EL (cell line): ENCODE results near the gene PTPRJ.
"Not testable (repeated sequence)": the region's sequence is repeated elsewhere in the genome, so short reads cannot be mapped to it uniquely, and the experiment has no call there.

Experiments used
- DNase-seq: peaks from one replicate; pipeline ENCODE4 v3.0.0-alpha.2; 2016

Gene PTPRJ

DNA sequence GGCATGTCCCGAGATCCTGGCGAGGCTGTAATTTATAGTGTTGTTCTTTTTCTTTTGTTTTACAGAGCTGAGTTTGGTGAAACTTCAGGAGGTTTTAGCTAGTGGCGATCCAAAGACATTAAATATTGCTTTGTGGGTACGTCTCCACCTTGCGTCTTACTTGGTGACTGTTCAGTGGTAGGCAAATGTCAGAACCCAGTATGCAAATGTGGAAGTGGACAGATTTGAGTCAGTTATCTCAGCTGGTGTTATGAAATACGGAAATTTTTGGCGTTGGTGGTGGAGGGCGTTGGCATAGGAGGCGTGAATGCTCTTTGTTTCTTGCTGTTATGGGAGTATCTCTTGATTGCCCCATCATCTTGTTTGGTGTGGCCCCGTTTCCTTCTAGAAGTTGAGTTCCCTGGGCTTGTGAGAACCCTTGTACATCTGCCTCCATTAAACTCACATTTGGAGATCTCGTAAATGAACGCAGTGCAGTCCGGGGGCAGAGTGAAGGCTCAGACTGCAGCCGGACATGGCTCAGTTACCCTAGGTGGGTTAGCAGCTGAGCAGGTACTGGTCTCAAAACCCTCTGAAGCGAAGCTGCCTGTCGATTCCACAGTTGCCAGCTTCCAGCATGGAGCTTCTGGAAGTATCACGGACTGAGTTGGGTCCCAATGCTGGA lies 39.9 kb downstream of the PTPRJ start:
- no peak for DNase-seq

DNA sequence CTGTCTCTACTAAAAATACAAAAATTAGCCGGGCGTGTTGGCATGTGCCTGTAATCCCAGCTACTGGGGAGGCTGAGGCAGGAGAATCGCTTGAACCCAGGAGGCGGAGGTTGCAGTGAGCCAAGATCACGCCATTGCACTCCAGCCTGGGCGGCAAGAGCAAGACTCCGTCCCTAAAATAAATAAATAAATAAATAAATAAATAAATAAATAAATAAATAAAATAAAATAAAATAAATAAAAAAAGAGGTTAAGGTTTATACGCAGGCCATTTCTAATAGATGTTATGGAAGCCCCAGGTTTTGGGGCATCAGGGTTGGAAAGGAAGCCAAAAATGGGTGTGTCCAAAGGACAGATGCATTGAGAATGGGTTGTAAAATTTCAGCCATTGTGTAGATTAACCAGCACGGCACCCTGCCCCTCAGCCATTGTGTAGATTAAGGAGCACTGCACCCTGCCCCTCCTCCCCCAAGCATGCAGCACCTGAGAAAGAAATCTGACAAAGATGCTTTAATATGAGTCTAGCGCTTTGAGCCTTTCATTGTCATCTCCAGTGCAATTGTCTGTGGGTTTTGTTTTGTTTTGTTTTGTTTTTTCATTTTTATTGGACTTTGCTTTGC lies 41.0 kb downstream of the PTPRJ start:
- DNase-seq = not testable (repeated sequence)

DNA sequence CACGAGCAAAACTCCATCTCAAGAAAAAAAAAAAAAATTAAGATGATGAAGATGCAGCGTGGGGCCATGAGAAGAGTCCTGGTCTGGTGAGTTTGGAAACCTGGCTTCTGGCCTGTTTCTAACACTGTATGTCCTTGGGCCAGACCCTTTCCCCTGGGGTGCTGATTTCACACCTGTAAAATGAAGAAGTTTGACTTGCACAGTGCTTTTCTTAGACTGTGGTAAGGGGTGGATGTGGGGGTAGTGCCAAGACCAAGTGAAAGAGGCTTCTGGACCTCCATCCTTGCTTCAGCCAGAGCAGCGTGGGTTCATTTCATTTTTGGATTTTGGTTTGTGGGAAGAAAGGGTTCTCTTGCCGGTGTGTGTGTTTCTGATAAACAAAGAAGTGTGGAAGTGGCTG lies 42.1 kb downstream of the PTPRJ start:
- no peak for DNase-seq

DNA sequence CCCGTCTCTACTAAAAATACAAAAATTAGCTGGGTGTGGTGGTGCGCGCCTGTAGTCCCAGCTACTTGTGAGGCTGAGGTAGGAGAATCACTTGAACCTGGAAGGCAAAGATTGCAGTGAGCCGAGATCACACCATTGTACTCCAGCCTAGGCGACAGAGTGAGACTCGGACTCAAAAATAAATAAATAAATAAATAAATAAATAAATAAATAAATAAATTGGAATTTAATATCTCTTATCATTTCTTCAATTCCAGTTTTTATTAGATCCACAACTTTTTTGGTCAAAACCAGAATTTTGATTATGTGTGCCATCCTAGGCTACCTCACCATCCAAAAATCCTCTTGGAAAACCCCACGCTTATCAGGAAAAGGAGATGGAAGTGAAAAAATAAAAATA lies 43.2 kb downstream of the PTPRJ start:
- DNase-seq = not testable (repeated sequence)

DNA sequence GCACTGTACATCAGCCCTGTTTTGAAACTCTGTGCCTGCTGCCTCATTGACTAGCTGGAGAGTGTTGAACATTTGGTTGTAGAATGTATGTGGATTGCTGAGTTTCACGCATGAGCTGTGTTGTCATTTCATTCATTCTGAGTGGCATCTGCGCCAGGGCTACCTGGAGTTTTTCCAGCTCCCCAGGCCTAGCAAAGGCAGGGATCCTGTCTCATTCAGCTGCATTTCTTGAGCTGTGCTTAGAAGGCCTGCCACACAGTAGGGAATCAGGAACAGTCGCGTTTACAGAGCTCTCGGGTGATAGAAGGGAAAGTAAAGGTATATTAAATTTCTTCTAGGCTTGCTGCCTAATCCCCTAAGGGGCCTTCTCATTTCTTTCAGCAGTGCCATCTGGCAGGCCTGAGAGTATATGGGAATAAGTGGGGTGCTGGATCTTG lies 44.3 kb downstream of the PTPRJ start:
- DNase-seq = no peak

DNA sequence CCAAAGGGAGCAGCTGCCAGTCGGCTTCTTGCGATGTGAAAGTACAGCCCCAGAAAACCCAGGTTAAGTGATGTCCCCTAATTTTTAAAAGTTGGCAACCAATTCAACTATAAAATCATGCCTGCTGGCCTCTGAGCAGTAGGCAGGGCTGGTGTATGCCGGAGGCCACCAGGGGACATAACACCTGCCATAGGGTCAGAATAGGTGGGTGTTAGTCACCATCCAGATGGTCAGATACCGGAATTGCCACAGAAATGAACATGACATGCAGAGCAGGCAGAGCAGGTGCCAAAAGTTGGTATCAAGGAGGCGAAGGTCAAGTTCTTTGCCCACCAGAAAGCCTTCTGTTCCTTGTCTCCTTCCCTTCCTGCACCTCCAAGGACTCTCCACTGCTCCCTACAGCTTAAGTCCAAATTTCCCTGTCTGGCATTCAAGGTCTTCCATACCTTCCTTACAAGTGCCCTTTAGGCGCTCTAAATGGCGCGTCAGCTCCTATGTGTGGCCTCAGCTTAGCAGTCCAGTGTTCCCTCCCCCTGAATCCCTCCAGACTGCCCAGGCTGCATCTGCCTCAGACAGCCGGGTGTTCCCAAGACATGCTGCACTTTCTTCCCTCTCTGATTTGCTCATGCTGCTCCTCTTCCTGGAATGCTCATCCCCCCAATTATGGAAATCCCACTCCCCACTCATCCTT lies 45.1 kb downstream of the PTPRJ start:
- DNase-seq = no peak

DNA sequence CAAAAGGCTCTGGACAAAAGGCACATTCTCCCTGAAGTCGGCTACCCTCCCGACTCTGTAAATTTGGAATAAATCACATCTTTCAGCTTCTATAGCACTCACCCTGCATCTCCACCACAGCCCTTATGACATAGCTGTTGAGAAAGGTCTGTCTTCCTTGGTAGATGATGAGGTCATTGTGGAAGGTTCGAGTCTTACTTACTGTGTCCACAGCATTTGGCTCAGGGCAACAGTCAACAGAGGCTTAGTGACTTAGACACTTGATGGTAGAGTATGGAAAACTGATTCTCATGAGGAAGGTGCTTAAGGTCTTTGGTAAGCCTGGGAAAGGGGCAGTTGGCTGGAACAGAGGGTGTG lies 45.6 kb downstream of the PTPRJ start:
- DNase-seq = no peak

DNA sequence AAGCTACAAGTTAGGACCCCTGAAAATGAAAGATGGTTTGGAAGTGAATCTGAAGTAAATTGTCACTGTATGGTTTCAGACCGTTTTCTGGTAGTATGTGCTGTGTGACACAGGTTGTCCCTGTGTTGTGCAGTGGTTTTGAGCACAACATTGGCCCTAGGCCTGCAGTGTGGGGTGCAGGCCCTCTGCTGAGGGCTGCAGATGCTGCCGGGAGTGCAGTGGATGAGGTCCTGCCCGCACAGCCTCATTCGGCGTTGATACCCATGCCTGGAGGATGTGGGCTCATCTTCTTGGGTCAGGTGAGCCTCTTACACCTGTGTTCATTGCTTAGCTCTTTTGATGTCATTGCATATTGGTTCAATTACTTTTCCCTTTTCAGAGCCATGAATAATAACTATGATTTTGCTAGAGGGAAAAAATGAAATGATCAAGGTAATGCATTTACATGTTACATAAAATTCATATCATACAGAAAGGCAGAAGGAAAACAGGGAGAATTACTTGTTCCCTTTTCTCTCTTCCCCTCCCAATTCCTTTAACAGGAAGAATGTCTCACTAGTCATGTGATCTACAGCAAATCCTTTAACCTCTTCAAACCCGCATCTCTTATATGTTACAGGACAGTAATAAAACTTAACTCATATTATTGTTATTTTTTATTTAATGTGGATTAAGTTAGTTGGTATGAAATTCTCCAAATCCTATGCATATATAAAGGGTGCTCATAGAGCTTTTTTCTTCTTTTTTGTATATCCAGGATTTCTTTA lies 48.7 kb downstream of the PTPRJ start:
- no peak for DNase-seq

DNA sequence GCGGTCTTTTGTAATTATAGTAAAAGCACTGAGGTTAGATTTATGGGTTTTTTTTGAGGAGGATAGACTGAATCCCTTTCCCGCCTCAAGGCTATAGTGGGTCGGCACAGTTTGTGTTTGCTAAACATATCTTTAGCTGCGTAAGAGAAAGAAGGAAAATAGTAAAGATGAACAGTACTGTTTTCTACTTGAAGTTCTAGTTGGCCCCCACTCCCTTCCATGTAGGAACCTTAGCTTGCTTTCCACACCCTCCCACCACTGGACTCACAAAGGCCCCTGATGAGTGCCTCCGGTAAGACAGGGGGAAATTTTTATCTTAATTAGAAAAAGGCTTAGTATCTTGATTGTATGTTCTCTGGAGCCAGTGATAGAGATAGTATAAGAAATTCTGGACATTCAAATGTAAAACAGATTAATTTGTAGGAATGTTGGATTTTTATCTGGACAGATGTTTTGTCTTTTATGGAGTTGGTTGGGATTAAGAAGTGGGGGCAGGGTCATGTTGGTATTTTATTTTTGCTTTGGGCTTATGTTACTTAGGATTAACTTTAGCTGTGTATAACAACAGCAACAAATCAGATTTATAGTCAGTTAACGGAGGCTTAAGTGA lies 49.4 kb downstream of the PTPRJ start:
- no peak for DNase-seq

DNA sequence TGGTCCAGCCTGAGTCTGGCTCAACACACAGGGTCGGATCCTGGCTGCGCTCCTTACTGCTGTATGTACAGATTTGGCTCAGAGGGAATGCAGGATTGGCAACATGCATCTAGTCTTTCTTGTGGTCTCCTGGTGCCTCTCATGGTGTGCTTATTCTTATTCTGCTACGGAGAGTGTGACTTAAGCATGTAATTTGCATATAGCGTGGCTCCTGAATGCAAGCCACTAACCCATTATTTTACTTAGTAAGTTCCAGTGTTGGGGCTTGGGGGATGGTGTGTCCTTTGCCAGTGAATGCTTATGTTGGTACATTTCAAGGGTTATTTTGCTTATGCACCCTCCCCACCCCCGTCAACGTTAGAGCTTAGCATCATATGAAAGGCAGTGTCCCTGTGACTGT lies 51.2 kb downstream of the PTPRJ start:
- no peak for DNase-seq

DNA sequence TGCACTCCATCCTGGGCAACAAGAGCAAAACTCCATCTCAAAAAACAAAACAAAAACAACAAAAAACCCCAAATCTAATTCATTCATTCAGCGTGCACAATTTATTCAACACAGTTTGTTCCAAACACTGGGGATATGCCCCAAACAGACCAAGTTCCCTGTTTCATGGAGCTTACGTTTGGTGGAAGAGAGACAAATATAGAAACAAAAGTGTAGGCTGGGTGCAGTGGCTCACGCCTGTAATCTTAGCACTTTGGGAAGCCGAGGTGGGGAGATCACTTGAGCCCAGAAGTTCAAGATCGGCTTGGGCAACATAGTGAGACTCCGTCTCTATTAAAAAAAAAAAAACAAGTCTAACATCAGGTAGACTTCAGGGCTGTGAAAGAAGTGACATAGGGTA lies 52.4 kb downstream of the PTPRJ start:
- DNase-seq = no peak

DNA sequence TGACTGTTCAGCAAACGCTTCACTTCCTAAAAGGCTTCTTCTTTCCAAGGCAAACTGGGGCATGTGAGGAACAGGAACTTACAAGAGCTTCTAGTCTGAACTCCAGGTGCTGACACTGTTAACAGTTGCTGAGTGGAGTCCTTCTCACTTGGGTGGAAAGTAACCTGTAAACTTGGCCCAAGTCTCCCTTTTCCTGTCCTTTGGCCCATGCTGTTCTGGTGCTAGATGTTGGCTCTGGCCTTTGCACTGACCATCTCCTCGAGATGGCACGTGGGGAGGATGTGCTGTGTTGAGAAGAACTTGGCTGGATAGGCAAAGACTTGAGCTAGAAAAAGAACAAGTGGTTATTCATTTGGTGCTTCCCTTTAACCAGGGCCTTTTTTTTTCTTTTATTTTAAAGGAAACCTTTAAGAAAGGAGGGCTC lies 53.6 kb downstream of the PTPRJ start:
- no peak for DNase-seq

DNA sequence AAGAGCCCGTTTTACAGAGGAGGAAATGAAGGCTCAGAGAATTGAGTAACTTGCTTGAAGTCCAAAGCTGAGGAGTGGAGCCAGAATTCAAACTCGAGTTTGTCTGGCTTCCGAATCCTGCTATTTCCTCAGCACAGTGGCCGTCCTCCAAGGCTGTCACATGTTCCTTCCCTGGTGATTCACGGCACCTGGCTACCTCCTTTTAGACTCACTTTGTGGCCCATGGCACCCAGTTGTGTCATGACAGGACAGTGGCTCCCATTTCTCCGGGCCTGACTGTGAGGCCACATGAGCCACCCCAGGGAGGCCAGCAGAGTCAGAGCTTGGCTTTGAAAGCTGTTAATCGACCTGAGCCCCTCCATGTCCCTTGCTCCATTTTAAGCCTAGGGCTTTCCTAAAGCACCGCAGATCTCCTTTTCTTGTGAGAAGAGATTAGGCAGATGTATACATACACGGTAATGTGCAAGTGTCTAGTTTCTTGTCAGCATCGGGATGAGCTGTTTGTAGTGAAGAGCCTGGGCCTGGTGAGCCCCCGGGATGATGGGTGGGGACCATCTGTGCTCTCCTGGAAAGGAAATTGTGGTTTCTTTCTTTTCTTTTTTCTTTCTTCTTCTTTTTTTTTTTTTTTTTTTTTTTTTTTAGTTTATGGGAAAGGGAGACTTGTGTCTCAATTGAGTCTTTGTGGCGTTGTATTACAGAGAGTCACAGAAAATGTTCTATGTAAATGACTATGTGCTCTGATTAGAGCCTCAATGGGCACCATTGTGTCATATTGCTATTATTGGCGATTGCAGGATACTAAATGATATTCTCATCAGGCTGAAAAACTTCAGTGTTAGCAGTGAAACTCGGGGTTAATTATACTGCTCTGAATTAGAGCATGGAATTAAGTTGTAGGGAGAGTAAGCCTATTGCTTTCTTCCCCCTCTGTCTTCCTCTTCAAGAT lies 54.8 kb downstream of the PTPRJ start:
- no peak for DNase-seq

DNA sequence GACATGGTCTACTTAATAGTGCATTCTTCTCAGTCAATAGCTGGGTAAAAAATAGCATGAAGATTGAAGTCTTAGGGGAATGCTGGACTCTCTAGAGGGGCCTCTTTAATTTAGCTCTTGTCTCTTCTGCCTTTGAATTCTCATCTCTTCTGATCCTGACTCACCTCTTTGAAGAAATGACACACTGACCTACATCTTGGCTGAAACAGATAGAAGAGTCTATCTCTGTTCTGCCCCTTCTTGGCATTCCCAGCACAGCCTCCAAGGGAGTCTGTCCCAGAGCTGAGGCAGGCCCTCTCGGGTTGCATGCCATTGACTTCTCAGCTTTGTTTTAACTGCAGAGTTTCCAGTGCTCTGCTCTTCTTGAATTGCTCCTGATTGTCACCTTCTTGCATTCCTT lies 55.7 kb downstream of the PTPRJ start:
- DNase-seq = peak; percentile 21

DNA sequence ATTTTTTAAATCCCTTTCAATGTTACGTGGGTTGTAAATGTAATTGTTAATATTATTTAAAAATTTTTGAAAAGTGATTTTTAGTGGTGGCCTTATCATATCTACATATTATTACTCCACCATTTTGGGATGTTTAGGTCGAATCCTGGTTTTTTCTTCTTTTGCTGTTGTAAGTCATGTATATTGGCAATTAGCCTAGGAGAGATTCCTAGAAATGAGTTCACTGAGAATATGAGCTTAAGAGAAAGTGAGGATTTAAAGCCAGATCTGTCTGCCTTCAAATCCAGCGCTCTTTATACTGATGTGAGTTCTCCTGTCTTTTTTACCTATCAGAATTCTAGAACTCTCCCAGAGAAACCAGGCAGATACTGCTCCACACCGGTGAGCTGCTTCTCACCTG lies 56.1 kb downstream of the PTPRJ start:
- DNase-seq = no peak

DNA sequence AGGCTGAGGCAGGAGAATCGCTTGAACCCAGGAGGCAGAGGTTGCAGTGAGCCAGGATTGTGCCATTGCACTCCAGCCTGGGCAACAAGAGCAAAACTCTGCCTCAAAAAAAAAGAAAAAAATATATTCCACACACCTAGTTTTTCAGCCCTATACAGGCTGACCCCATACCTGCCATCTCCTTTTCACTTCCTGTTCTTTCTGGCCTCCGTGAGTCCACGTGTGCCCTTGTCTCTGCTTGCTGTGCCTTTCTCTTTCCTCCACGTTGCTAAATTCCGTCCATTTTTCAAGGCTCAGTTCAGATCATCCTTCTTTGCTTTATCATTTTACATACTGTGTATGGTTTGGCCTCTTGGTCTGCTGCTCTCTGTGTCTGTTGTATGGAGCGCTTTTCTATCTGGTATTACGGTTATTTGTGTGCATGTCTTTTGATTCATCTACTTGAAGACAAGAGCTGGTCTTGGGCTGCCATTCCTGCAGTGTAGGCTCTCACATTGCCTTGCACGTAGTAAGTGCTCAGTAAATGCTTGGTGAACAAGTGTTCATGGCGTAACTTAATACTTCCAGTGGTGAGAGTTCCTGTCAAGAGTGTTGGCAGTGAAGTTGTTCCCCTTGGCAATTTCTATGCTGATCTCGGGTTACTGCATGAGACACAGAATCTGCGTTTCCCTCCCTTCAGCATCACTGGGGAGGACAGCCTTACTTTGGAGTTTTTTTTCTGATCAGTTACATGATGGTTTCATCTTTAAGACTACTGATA lies 57.5 kb downstream of the PTPRJ start:
- no peak for DNase-seq

DNA sequence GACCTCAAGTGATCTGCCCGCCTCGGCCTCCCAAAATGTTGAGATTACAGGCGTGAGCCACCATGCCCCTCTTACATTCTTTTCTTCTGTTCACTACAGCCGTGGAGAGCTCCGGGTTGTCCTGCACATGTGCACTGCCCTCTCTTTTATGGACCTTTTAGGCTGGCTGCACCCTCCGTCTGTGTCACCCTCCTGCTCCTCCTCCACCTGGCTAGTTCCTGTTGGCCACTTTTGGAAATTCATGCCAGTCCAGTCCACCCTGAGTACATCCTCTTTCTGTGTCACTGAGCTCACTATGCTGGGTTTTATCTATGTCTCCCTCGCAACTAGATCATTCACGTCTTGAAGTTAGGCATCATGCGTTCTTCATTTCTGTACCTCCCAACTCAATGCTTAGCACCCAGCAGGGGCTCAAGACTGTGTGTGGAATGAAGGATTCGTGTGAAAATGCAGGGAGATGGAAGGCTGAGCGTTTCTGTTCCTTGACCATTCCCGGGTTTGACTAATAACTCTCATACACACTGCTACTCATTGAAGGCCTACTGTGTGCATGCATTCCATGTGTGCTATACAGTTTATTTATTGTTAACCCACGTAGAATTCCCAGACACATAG lies 60.6 kb downstream of the PTPRJ start:
- DNase-seq = no peak

DNA sequence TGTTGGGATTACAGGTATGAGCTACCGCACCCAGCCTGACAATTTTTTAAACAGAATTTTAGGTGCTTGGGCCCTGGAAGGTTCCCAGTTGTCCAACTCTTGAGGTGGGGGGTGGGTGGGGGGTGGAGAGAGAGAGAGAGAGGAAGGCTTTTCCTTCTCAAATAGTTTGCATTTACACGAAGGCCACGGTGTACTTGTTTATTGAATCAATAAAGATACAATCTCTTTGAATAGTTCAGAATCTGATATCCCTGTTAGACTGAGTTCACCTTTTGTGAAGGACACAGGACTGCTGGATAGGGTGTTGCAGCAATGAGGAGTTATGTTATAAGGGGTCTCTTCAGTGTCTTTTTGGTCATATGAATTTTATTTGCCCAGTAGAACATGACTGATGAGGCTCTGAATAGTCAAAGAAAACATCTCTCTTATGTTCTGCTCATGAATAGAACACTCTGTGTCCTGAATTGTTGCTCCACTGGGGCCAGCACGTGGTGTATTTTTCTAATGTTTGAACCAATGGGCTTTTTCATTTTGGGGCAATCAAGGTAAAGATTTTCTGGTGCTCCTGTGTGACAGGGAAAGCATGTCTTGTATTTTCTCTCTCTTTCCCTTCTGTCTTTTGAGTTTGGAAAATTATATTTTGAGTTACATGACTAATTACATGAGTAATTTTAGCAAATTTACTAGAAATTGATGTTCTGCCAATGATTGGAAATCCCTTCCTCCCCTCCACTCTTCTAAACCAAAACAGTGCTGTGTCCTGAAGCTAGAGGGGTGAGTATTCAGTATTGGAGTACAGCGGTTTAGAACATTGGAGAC lies 61.7 kb downstream of the PTPRJ start:
- DNase-seq = no peak

DNA sequence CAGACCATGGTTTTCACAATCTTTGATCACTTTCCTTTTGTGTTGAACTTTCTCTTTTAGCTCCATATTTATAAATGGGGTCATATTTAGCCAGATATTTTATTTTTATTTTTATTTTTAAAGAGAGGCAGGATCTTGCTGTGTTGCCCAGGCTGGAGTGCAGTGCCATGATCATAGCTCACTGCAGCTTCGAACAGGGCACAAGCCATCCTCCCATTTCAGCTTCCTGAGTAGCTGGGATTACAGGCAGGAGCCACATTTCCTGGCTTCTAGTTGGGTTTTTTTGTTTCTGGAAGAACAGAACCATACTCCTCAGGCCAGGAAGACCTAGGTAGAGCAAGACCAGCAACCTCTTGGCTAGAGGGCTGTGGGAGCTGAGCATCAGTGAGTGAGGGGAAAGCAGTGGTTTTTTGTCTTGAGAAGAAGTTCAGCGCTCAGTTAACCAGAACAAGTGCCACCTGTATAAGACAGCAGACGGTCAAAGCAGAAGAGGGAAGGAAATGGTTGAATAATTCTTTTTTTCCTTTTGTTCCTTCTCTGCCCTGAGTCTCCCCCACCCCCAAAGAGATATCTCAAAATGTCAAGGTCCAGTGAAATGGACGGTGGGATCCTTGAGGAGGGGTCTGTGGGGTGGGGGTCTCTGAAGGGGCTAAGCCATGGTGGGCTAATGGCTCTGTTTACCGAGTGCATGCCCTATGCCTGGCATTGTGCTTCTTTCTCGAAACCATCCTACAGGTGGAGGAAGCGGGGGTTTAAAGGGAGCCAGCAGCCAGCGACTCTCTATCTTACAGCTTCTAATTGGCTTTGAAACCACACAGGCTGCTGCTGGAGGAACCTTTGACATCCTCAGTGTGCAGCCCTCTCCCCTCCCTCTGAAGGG lies 63.0 kb downstream of the PTPRJ start:
- DNase-seq = no peak
